ENCODE measurements around the gene NARF.
"Not testable (repeated sequence)": the region's sequence is repeated elsewhere in the genome, so short reads cannot be mapped to it uniquely, and the experiment has no call there.

Gene NARF

DNA sequence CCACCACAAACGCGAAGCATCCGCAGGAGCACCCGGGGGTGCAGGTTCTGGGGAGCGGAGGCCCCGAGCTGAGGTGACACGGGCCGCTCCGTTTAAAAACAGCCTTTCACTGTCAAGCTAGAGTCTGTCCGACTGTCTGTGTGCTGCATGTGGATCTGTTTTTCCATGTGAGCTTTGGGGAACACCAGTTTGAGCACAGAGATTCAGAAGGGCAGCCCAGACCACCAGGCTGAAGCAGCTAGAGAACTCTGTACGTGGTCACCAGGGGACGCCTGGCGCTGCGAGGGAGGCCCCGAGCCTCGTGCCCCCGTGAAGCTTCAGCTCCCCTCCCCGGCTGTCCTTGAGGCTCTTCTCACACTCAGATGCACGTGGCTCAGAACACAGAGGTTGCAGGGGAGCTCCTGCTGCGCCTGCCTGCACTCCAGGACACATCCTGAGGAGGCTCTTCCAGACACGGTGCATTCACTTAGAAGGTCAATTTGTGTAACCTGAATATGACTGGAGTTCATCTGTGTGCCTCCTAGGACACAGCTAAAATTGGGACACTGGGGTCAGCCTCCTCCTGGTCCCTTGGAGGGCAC lies 45.3 kb downstream of the NARF start:
- DNase-seq, result no peak

DNA sequence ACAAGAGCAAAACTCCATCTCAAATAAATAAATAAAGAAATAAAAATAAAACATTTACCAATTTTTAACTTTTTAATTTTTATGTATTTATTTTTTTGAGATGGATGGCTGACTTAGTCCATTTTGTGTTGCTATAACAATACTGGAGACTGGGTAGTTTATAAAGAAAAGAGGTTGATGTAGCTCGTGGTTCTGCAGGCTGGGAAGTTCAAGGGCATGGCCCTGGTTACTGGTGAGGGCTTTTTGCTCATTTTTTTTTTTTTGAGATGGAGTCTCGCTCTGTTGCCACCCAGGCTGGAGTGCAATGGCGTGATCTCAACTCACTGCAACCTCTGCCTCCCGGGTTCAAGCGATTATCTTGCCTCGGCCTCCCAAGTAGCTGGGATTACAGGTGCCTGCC lies 46.8 kb downstream of the NARF start:
- no peak for DNase-seq

DNA sequence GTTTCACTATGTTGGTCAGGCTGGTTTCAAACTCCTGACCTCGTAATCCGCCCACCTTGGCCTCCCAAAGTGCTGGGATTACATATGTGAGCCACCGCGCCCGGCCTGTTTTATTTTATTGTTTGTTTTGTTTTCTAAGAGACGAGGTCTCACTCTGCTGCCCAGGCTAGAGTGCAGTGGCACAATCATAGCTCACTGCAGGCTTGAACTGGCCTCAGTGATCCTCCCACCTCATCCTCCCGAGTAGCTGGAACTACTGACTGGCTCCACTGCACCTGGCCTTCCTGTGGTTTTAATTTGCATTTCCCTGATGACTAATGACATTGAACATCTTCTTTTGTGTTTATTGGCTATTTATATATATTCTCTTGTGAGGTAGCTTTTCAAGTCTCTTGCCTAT lies 47.9 kb downstream of the NARF start:
- not testable (repeated sequence) for DNase-seq

DNA sequence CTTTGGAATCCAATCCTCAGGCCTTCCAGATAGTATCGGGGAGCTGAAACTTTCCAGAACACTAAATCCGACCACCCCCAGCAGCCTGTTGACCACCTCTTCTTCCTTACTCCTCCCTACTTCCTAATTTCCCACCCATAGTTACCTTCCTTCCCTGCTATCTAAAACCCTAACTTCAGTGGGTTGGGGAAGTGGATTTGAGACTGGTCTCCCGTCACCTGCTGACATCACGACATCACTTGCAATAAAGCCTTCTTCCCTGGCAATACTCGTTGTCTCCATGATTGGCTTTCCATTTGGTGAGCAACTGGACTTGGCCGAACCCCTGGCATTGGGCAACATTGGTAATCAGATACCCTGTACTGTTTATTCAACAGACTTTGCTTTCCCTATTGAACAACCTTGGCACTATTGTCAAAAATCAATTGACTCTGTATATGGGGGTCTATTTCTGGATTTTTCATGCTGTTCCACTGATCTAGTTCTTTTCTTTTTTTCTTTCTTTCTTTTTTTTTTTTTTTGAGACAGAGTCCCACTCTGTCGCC lies 49.2 kb downstream of the NARF start:
- no peak for DNase-seq

DNA sequence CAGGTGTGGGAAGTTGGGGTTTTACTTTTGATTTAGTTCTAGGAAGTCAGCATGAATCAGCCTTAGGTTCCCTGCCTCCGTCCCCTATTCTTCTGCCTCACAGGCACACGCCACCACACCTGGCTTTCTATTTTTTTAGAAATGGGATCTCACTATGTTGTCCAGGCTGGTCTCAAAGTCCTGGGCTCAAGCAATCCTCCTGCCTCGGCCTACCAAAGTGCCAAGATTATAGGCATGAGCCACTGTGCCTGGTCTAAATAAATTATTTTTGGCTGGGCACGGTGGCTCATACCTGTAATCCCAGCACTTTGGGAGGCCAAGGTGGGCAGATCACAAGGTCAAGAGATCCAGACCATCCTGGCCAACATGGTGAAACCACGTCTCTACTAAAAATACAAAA lies 53.1 kb downstream of the NARF start:
- not testable (repeated sequence) for DNase-seq

DNA sequence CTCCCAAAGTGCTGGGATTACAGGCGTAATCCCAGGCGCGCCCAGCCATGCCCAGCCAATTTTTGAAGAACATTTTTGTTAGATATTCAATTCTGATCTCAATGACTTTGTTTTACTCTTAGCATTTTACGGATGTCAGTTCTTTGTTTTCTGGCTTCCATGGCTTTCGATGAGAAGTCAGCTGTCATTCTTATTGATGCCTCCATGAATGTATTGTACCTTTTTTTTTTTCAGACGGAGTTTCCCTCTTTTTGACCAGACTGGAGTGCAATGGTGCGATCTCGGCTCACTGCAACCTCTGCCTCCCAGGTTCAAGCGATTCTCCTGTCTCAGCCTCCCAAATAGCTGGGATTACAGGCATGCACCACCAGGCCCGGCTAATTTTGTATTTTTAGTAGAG lies 55.3 kb downstream of the NARF start:
- DNase-seq, result not testable (repeated sequence)

DNA sequence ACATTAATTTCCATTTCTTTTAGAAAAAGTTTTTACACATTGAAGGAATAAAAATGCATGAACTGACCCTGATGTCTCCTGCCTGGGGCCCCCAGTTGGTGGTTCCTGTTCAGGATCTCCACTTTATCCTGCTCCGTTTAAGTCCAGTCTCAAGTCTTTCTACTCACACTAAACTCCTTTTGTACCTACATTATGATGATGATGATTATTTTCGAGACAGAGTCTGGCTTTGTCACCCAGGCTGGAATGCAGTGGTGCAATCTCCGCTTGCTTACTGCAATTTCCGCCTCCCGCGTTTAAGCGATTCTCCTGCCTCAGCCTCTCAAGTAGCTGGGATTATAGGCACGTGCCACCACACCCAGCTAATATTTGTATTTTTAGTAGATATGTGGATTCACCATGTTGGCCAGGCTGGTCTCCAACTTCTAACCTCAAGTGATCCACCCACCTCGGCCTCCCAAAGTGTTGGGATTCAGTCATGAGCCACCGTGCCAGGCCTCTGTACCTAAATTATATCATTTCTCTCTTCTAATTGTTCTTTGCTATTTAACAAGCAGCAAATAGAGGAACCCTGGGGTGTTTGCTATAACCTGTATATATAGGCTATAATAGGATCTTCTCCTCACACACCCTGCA lies 58.8 kb downstream of the NARF start:
- DNase-seq, result no peak

DNA sequence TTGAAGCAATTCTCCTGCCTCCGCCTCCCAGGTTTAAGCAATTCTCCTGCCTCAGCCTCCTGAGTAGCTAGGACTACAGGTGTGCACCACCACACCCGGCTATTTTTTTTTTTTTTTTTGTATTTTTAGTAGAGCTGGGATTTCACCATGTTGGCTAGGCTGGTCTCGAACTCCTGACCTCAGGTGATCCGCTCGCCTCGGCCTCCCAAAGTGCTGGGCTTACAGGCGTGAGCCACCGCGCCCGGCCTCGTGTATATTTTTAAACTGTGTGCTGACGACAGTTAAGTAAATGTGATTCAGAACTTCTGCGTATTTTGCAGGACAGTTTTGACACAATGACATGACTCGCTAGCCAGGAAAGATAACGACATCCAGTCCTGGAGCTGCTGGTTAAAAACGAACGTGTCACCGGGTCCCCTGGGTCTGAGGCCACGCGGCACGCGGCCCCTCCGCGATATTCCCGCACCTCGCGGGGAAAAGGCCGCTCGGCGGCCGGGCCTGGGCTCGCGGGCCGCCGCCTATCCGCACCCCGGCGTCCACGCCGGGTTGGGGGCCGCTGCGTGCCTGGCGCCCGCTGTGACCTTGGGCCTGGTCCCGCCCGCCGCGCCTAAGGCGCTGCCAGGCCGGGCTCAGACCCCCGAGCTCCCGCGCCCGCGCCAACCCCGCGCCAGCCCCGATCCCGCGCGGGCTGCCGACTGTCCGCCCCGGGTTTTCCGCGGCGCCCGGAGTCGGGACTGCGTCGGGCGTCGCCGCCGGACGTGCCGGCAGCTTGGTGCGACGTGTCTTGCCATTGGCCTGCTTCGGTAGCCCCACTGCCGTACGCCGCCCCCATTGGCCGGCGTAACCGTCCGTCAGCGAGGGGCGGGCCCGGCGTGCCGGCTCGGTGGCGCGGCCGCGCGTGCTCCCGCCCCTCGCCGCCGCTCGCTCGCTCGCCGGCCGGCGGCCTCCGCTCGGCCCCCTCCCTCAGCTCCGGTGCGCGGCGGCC lies 60.6 kb downstream of the NARF start, which contains the start of gene FOXK2:
FOXK2 (plus strand) TSS at position 907 of the 985 bp plus-strand sequence. CDS start 157 bp downstream, outside the sequence.
- peak; percentile 95 for DNase-seq

DNA sequence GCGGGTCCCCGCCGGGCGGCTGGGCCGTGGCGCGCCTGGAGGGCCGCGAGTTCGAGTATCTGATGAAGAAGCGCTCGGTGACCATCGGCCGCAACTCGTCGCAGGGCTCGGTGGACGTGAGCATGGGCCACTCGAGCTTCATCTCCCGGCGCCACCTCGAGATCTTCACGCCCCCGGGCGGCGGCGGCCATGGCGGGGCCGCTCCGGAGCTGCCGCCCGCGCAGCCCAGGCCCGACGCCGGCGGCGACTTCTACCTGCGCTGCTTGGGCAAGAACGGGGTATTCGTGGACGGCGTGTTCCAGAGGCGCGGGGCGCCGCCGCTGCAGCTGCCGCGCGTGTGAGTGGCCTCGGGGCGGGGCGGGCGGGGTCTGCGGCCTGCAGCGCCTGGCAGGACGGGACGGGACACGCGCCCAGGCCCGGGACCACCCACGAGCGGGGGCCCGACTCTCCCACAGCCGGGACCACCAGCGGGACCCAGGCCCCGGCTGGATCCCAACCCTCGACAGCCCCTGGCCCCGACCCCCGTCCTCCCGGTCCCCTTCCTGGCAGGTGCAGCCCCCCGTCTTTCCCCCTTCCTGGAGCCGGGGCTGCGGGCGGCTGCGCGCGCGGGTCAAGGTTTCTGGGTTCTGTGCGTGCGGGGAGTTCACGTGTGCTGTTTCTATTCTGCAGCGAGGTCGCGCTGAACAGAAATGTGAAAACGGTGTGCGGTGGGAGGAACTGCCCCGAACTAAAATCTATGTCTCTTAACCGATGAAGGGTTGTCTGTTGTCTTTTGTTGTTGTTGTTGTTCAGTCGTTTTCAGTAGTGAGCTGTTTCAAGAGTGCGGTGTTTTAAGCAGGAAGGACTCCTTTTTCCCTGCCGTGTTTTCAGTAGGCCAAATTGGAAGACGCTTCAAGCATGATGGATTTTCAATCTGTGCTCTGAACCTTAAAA lies 61.7 kb downstream of the NARF start:
- DNase-seq, result peak; percentile 39

DNA sequence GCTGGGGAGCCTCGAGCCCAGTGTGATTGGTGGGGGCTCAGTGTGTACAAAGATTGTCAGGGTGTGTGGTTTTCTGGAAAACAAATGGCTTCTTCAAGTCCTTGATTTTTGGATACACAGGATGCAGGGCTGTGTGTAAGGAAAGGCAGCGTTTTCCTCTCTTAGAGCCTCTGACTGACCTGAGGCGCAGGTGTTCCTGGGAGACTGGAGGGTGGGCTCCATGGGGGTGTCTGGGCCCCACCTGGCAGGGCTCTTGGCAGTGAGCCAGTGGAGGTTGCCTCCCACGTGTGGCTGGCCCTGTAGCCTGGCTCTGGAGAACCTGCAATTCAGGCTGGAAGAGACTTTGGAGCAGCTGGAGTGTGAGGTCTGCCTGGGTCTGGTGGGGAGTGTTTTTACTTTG lies 66.0 kb downstream of the NARF start:
- DNase-seq, result no peak

DNA sequence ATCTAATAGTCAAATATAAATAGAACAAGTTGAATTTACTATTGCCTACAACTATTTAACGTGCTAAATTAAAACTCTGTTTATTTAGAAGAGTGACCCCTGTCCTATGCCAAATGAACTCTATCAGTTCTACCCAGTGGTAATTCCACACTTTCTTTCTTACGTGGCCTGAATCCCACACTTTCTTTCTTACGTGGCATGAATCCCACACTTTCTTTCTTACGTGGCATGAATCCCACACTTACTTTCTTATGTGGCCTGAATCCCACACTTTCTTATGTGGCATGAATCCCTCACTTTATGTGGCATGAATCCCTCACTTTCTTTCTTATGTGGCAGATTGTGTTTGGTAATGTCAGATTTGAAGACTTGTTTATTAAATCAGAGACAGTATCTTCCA lies 67.2 kb downstream of the NARF start:
- no peak for DNase-seq

DNA sequence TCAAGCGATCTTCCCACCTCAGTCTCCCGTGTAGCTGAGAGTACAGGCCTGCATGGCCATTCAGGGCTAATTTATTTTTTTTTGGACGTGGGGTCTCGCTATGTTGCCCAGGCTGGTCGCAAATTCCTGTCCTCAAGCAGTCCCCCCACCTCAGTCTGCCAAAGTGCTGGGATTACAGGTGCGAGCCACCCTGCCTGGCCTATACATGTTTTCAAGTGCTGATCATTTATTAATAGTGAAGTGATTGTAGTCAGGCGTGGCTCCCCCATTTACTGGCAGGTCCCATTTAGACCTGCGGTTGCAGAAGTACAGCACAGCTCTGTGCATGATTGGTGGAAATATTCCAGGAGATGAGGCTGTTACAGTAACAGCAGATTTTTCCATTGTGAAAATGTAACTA lies 69.4 kb downstream of the NARF start:
- no peak for DNase-seq

DNA sequence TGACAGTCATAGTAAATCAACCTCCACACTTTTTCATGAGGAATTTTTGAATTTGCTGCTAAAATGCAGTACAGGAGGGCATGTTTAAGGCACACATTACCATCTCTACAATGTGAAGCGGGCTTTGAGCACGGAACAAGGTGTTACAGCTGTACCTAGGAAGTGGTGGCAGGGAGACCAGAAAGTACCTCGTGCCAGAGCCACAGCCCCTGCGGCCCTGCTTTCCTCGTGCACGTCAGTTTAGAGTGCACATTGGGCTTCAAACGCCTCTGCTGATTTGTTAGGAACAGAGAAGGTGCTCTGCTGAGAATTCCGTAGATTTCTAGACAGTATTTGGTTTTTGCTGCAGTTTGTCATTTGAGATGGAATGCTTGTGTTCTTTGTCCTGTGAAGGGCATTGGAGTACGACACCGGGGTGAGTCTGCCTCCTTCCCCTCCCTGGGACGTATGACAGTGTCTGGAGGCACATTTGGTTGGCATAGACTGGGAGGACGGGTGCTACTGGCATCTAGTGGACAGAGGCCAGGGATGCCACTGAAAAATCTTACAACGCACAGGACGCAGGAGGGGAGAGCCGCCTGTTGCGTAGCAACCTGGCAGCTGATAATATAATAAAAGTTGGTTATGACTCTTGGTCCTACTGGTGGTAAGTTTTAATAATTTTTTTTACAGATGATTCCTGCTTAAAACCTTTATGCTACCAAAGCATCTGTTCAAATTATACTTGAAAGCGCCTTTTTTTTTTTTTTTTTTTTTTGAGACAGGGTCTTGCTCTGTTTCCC lies 70.1 kb downstream of the NARF start:
- DNase-seq, result no peak

DNA sequence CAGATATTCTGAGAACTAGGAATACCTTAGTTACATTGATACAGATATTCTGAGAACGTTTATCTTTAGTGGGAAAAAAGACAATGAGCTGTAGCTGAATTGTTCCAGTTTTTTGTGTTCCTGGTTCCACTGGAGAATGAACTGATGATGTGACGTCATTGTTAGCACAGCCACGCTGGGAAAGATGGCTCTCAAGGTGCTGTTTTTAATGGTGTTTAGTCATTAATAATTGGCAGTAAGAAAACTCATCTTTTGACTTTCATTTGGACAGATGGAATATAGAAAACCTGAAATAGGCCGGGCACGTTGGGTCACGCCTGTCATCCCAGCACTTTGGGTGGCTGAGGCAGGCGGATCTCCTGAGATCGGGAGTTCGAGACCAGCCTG lies 71.4 kb downstream of the NARF start:
- DNase-seq, result no peak

DNA sequence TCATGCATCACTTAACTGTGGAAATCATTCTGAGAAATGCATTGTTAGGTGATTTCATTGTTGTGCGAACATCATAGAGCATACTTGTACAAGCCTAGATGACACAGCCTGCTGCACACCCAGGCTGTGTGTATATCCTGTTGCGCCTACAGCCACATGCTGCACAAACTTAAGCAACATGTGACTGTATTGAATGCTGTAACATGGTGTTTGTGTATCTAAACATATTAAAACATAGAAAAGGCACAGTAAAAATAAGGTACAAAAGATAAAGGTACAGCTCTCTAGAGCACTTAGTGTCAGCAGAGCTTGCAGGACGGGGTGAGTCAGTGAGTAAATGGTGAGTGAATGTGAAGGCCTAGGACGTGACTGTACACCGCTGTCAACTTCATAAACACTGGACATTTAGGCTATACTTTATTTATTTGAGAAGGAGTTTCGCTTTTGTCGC lies 72.9 kb downstream of the NARF start:
- no peak for DNase-seq

DNA sequence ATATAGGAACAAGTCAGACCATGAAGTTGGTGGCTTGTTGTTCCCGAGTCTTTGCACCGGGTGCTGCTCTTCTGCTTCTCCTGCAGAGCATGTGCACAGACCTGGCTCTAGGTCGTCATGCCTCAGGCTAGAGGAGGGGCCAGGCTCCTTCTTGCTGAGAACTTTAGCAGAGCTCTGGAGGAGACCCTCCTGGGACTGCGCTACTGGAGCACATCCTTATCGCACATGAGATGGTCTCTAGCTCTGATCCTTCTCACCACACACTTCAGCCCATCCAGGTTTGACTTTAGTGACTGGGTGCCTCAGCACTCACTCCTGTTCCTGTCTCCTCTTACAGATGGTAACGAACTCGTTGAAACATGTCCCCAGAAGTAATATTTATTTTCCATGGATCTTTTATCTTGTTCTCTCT lies 75.9 kb downstream of the NARF start:
- no peak for DNase-seq

DNA sequence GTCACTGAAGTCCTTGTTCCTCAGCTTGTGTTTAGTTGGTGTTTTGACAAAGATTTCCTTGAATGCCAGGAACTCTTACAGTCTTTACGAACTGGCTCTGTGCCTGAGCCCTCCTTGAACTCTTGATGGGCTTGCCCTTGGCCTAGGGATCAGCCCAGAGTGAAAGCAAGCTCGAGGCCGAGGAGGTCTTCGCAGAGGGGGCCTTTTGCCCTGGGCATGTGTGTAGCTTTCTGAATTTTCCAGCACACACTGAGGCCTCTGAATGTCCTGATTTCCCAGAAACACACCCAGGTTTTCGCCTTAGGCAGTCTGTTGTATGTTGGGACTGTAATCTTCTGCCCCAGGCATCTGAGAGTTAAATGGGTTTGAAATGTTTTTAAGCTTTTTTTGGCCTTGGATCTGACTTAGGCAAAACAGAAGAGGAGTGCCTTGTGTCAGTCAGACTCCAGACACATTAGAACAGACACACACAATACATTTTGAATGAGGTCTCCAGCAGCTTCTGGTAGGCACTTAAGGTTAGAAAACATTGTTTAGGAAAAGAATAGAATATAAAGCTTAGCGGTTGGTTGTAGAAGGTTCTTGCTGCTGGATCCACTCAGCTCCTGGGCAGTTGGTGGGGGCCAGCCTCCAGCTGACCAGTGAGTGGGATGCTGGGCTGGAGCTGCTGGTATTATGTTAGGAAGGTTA lies 78.1 kb downstream of the NARF start:
- DNase-seq, result no peak

DNA sequence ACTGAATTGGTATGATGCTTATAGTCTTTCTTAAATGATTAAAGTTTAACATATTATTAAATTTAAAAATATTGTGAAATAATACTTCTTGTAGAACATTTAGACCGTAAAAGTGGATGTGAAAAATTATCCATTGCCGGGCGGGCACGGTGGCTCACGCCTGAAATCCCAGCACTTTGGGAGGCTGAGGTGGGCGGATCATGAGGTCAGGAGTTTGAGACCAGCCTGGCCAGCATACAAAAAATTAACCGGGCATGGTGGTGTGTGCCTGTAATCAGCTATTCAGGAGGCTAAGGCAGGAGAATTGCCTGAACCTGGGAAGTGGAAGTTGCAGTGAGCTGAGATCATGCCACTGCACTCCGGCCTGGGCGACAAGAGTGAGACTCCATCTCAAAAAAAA lies 78.7 kb downstream of the NARF start:
- DNase-seq, result not testable (repeated sequence)

DNA sequence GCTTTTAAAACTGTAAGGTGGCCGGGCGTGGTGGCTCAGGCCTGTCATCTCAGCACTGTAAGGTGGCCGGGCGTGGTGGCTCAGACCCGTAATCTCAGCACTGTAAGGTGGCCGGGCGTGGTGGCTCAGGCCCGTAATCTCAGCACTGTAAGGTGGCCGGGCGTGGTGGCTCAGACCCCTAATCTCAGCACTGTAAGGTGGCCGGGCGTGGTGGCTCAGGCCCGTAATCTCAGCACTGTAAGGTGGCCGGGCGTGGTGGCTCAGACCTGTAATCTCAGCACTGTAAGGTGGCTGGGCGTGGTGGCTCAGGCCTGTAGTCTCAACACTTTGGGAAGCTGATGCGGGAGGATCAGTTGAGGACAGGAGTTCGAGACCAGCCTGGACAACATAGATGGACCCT lies 80.5 kb downstream of the NARF start:
- DNase-seq, result not testable (repeated sequence)
